VCaP (cell line): Measurements from ENCODE around the gene POMP.
"Not testable (repeated sequence)": the region's sequence is repeated elsewhere in the genome, so short reads cannot be mapped to it uniquely, and the experiment has no call there.

Source experiments
- H3K27ac ChIP-seq: fragments of 450-650 bp; 2 replicates; pipeline ENCODE4 v1.5.1; 2017
- TF ChIP-seq, protein P1 (sequence below): fragments of 450-650 bp; conservative IDR thresholded peaks from 2 replicates; pipeline ENCODE4 v1.5.1; 2017; ENCODE audit warnings: mild to moderate bottlenecking, moderate library complexity

Gene POMP

DNA sequence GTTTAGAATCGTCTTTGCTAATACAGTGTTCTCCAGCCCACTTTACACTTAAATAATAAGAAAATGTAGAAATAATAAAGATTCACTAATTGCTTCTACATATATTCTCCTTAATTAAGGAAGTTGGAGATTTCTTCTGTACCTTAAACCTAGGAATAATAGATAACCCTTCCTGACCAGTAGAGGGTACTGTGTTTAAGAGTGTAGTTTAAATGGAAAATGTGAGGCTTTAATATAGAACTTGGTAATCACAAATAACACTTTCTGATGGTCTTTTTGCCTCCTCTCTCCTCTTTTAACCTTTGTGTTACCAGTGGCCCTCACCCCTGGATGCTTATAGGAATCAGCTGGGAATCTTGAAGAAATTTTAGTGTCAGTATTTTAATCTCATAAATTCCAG, 20.7 kb downstream of the POMP start:
- TF ChIP-seq, protein P1, sequence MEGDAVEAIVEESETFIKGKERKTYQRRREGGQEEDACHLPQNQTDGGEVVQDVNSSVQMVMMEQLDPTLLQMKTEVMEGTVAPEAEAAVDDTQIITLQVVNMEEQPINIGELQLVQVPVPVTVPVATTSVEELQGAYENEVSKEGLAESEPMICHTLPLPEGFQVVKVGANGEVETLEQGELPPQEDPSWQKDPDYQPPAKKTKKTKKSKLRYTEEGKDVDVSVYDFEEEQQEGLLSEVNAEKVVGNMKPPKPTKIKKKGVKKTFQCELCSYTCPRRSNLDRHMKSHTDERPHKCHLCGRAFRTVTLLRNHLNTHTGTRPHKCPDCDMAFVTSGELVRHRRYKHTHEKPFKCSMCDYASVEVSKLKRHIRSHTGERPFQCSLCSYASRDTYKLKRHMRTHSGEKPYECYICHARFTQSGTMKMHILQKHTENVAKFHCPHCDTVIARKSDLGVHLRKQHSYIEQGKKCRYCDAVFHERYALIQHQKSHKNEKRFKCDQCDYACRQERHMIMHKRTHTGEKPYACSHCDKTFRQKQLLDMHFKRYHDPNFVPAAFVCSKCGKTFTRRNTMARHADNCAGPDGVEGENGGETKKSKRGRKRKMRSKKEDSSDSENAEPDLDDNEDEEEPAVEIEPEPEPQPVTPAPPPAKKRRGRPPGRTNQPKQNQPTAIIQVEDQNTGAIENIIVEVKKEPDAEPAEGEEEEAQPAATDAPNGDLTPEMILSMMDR = peak; percentile 62
- H3K27ac ChIP-seq = no peak overlapping the region

DNA sequence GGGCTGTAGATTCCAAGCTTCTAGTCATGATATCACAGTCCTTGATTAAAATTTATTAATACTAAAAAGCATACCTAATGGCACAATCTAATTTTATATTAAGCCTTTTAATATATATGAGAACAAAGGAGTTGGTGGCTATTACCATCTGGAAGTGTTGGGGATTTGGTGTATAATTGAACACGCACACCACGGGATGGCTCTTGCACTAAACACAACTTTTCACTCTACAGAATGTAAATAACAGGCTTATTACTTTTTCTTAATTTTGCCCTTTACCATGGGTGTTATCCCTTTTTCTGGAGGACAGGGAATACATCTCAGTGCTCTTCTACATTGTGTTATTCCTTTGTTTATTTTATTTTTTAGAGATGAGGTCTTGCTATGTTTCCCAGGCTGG, 21.6 kb downstream of the POMP start:
- no peak overlapping the region for H3K27ac ChIP-seq
- TF ChIP-seq, protein P1 = no peak

DNA sequence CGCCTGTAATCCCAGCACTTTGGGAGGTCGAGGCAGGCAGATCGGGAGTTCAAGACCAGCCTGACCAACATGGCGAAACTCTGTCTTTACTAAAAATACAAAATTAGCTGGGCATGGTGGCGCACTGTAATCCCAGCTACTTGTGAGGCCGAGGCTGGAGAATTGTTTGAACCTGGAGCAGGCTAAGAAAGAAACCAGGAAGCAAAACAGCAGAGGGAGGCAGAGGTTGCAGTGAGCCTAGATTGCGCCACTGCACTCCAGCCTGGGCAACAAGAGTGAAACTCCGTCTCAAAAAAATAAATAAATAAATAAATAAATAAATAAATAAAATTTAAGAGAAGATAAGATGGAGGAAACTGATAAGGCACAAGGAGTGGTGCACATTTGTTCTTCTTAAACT, 24.2 kb downstream of the POMP start:
- H3K27ac ChIP-seq = not testable (repeated sequence)

DNA sequence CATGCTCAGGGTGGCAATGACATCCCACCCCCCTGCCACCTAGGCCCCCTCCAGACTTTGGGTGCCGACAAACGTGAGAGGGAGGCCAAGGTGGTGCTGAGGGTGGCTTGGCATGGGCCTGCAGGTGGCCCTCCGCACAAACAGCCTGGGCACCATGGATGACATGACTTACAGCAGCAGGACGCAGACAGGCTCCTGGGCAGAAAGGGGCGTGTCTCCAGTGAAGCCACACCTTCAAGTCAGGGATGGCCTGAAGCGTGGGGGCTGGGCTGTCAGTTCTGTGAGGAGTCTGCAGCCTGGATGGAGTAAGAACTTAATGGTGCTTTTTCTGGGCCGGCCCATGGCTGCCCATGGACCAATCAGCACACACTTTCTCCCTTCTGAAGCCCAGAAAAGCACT, 25.3 kb downstream of the POMP start:
- no peak overlapping the region for H3K27ac ChIP-seq
- TF ChIP-seq, protein P1 = no peak

DNA sequence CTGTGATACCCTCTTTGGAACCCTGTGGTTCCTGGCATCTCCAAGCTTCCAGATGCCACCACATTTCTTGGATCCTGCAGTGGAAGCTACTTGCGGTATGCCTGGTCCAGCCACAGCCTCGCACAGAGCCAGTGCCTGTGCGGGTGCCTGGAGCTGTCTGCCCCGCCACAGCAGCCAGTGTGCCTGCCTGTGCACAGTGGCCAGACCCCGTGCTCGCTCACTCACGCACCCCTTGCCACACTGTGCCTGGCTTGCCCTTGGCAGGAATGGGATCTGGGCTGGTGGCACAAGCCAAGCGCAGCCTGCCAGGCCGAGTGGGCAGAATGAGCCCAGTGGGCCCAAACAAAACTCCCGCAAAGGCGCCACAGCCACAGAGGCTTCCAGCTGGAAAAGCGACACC, 26.2 kb downstream of the POMP start:
- no peak overlapping the region for H3K27ac ChIP-seq
- TF ChIP-seq, protein P1 = no peak

DNA sequence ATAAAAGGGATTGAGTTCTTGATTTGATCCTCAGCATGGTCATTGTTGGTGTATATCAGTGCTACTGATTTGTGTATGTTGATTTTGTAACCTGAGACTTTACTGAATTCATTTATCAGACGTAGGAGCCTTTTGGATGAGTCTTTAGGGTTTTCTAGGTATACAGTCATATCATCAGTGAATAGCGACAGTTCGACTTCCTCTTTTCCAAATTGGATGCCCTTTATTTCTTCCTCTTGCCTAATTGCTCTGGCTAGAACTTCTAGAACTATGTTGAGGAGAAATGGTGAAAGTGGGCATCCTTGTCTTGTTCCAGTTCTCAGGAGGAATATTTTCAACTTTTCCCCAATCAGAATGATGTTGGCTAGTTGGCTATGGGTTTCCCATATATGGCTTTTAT, 27.0 kb downstream of the POMP start:
- TF ChIP-seq, protein P1 = no peak
- no peak overlapping the region for H3K27ac ChIP-seq

DNA sequence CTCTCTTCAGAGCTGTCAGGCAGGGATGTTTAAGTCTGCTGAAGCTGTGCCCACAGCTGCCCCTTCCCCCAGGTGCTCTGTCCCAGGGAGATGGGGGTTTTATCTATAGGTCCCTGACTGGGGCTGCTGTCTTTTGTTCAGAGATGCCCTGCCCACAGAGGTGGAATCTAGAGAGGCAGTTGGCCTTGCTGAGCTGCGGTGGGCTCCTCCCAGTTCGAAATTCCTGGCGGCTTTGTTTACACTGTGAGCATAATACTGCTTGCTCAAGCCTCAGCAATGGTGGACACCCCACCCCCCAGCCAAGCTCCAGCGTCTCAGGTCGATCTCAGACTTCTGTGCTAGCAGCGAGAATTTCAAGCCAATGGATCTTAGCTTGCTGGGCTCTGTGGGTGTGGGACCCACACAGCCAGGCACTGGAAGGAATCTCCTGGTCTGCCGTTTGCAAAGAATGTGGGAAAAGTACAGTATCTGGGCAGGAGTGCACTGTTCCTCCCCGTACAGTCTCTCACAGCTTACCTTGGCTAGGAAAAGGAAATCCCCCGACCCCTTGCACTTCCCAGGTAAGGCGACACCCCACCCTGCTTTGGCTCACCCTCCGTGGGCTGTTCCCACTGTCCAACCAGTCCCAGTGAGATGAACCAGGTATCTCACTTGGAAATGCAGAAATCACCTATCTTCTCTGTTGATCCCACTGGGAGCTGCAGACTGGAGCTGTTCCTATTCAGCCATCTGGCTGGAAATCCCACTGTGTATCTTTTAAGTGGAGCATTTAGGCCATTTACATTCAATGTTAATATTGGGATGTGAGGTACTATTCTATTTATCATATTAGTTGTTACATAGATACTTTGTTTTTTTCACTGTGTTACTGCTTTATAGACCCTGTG, 34.9 kb downstream of the POMP start:
- H3K27ac ChIP-seq = not testable (repeated sequence)

DNA sequence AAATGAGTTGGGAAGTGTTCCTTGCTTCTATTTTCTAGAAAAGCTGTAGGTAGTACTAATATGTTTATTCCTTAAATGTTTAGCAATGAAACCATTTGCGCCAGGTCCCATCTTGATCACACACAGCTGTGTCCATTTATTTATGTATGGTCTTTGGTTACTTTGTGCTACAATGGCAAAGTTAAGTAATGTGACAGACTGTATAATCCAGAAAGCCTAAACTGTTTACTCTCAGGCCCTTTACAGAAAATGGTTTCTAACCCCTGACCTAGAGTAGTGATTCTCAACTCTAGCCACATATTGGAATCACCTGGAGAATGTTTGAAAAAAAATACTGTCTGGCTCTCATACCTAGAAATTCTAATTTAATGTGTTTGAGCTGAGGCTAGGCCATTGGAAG, 38.5 kb downstream of the POMP start:
- TF ChIP-seq, protein P1 = no peak
- H3K27ac ChIP-seq = no peak overlapping the region
